Measurements from ENCODE around the gene SPINT2.
"Not testable (repeated sequence)": the region's sequence is repeated elsewhere in the genome, so short reads cannot be mapped to it uniquely, and the experiment has no call there.

The SPINT2 gene

GRCh38 chr19:38324431-38324830 is 60.1 kb downstream of the SPINT2 start:
- DNase-seq, result no peak

GRCh38 chr19:38326591-38326990 is 62.2 kb downstream of the SPINT2 start:
- DNase-seq, result no peak

GRCh38 chr19:38329651-38330050 is 65.3 kb downstream of the SPINT2 start:
- no peak for DNase-seq

- DNase-seq, result no peak
Observed at GRCh38 chr19:38331728-38332127, 67.4 kb downstream of the SPINT2 start.

- DNase-seq, result no peak
Observed at GRCh38 chr19:38333245-38333644, 68.9 kb downstream of the SPINT2 start.

- DNase-seq, result peak; percentile 83
Observed at GRCh38 chr19:38335949-38336637, 71.7 kb downstream of the SPINT2 start.

GRCh38 chr19:38336638-38337359 is 72.4 kb downstream of the SPINT2 start:
- peak; percentile 78 for DNase-seq

- DNase-seq, result no peak
Observed at GRCh38 chr19:38337360-38337653, 72.9 kb downstream of the SPINT2 start.

GRCh38 chr19:38339011-38339410 is 74.6 kb downstream of the SPINT2 start:
- DNase-seq, result not testable (repeated sequence)

- no peak for DNase-seq
Observed at GRCh38 chr19:38340927-38341326, 76.6 kb downstream of the SPINT2 start.

All from amniotic stem cell (primary cell).